Cardiac muscle cell (in vitro differentiated cells and primary cell): ENCODE data around the gene MACROD2. TPM values are rescaled to one million over a fixed set of nuclear protein-coding genes. Genes with fewer than 3 reads are reported as not detected.

Source experiments
- DNase-seq, 2 donors: peaks; one replicate each; pipeline versions ENCODE4 v3.0.0 to v3.0.0-alpha.2; 2010 to 2017; ENCODE audit warnings: low read depth in 1 of 2, low spot score in 1 of 2
- H3K27ac ChIP-seq: fragments of 200-600 bp; sonication (generic); 2 replicates; pipeline ENCODE4 v1.5.1; 2016
- H3K27me3 ChIP-seq: fragments of 200-600 bp; sonication (generic); 2 replicates; pipeline ENCODE4 v1.6.0; 2016; ENCODE audit warnings: control low read depth
- H3K36me3 ChIP-seq: fragments of 200-600 bp; sonication (generic); 2 replicates; pipeline ENCODE4 v1.5.1; 2016; ENCODE audit warnings: control low read depth
- H3K4me1 ChIP-seq: fragments of 200-600 bp; sonication (generic); 2 replicates; pipeline ENCODE4 v1.8.1; 2017; ENCODE audit warnings: low read depth, mild to moderate bottlenecking, mixed run types
- H3K4me3 ChIP-seq: fragments of 200-600 bp; sonication (generic); 2 replicates; pipeline ENCODE4 v1.5.1; 2016; ENCODE audit warnings: mild to moderate bottlenecking
- H3K9me3 ChIP-seq: fragments of 200-600 bp; sonication (generic); 2 replicates; pipeline ENCODE4 v1.5.1; 2017; ENCODE audit warnings: low read depth, mild to moderate bottlenecking, control low read depth
- polyA plus RNA-seq: library from polyadenylated mRNA; unstranded; fragments of >200 nt; fragmentation: Nextera tagmentation; extraction: Ambion mirVana; gene quantifications from 2 replicates; pipeline ENCODE4 v1.2.1, GENCODE V29; 2016
- total RNA-seq: library from RNA; depleted of rRNA; stranded (reverse); fragments of >200 nt; gene quantifications from 2 replicates; pipeline ENCODE4 v1.2.3, GENCODE V29; 2016
- TF ChIP-seq, protein P1 (sequence below): IDR thresholded peaks from 2 replicates; pipeline ENCODE4 v1.5.1; 2012; ENCODE audit warnings: low read depth, mild to moderate bottlenecking, low read length

MACROD2 gene
- total and polyA plus RNA-seq, 2 experiments from 2014 or later: 9.3 to 14.4 TPM

DNA sequence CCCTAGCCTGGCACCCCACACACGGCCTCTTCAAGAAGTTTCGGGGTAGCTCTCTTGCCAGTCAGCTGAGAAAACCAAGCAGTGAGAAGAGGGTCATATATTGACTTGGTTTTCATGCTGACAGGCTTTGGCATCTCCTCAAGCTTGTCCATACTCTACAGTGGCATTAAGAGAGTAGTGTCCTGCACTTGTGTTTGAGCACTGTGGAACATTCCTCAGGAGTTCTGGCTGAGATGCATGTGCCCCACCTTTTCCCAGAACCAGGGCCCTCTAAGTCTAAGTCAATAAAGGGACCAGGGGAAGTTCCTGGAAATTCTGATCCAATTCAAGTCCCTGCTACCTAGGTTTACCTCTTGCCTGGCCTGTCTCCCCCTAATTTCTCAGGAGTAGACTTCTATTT lies 886.2 kb downstream of the MACROD2 start:
- H3K4me1 ChIP-seq: no peaks in the 10 kb centered on the region
- no peak for DNase-seq
- TF ChIP-seq, protein P1, sequence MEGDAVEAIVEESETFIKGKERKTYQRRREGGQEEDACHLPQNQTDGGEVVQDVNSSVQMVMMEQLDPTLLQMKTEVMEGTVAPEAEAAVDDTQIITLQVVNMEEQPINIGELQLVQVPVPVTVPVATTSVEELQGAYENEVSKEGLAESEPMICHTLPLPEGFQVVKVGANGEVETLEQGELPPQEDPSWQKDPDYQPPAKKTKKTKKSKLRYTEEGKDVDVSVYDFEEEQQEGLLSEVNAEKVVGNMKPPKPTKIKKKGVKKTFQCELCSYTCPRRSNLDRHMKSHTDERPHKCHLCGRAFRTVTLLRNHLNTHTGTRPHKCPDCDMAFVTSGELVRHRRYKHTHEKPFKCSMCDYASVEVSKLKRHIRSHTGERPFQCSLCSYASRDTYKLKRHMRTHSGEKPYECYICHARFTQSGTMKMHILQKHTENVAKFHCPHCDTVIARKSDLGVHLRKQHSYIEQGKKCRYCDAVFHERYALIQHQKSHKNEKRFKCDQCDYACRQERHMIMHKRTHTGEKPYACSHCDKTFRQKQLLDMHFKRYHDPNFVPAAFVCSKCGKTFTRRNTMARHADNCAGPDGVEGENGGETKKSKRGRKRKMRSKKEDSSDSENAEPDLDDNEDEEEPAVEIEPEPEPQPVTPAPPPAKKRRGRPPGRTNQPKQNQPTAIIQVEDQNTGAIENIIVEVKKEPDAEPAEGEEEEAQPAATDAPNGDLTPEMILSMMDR: no peak
- no peak overlapping the region for H3K4me3 ChIP-seq
- no peaks in the 10 kb centered on the region for H3K36me3 ChIP-seq
- no peak overlapping the region for H3K27ac ChIP-seq
- no peaks in the 10 kb centered on the region for H3K27me3 ChIP-seq
- H3K9me3 ChIP-seq: no peaks in the 10 kb centered on the region

DNA sequence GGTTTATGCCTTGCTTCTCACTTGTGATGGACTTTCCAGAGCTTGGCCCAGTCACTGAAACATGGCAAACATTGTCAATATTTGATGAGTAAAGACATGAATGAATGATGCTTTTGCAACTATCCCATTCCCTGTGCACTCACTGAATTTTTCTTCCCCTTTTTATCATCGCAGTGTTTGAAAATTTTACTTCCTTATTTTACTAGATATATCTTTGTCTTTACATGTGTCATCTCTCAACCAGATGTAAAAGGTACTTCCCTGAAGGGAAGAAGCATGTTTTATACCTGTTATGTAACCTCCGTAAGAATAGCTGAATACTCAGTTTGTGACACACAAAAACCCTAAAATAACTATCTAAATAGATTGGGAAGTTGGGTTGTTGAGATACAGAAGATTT lies 886.8 kb downstream of the MACROD2 start:
- no peaks in the 10 kb centered on the region for H3K9me3 ChIP-seq
- DNase-seq: no peak
- no peaks in the 10 kb centered on the region for H3K27me3 ChIP-seq

DNA sequence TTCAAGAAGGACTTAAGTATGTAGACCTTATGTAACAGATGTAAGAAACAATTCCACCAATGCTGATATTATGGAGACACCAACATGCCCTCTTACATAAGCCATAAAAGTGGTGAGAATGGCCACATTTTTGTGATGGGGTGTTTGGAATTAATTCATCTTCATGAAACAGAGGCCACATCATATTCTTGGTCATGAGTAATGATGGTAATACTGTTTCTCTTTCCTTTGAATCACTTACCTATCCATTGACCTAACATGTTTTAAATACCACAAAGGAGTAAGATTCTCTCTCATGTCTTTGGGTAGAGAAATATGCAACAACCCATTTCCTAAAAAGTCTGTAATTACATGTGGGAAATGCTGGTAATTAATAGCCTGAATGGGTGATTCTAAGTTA lies 887.5 kb downstream of the MACROD2 start:
- no peaks in the 10 kb centered on the region for H3K9me3 ChIP-seq
- H3K4me3 ChIP-seq: no peak overlapping the region
- no peak for DNase-seq
- TF ChIP-seq, protein P1: no peak
- H3K4me1 ChIP-seq: no peaks in the 10 kb centered on the region
- no peak overlapping the region for H3K27ac ChIP-seq
- no peaks in the 10 kb centered on the region for H3K36me3 ChIP-seq
- H3K27me3 ChIP-seq: no peaks in the 10 kb centered on the region

More for the DNA sequence above, 886.8 kb downstream of the MACROD2 start:
- Histone ChIP-seq H3K36me3 (no peaks in the 10 kb centered on the region), H3K4me3 (no peak overlapping the region), H3K27ac (no peak overlapping the region), H3K4me1 (no peaks in the 10 kb centered on the region)
- TF ChIP-seq, protein P1: no peak

DNA sequence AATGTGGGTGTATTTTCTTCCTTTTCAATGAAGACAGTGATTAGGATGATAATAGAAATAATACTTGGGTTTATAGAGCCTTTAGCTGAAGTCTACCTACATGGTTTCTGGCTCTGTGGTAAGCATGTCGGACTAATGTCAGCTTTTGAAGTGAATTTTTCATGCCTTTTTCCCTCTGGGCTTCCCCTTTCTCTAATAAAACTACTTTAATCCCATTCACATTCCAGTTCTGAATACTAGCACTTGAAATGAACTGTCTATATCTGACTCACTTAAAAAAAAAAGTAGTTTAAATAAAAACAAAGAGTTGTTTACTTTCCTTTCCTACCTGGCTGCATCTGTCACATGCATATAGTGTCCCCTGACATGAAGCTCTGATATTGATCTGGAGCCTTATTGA lies 888.0 kb downstream of the MACROD2 start:
- no peaks in the 10 kb centered on the region for H3K9me3 ChIP-seq
- no peak overlapping the region for H3K27ac ChIP-seq
- H3K27me3 ChIP-seq: no peaks in the 10 kb centered on the region
- DNase-seq: no peak
- no peaks in the 10 kb centered on the region for H3K36me3 ChIP-seq
- H3K4me1 ChIP-seq: no peaks in the 10 kb centered on the region
- TF ChIP-seq, protein P1: no peak
- no peak overlapping the region for H3K4me3 ChIP-seq

DNA sequence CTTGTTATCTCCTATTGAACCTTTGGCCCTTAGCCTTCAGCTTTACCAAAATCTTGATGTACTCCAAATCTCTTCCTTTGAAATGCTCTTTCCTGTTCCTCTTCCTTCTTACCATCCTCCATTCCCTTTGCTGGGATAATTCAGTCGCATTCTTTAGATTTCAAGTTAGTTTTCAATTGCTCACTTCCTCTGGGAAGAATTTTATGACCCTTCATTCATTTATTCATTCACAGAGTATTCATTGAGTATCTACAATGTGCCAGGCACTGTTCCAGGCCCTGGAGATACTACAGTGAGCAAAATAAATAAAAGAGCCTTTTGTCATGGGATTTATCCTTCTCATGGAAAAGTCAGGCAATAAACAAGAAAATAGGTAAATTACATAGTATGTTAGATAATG lies 890.3 kb downstream of the MACROD2 start:
- Histone ChIP-seq H3K27me3 (no peaks in the 10 kb centered on the region), H3K4me3 (no peak overlapping the region), H3K4me1 (no peaks in the 10 kb centered on the region), H3K27ac (no peak overlapping the region), H3K36me3 (no peaks in the 10 kb centered on the region), H3K9me3 (no peaks in the 10 kb centered on the region)
- no peak for DNase-seq
- TF ChIP-seq, protein P1: no peak

DNA sequence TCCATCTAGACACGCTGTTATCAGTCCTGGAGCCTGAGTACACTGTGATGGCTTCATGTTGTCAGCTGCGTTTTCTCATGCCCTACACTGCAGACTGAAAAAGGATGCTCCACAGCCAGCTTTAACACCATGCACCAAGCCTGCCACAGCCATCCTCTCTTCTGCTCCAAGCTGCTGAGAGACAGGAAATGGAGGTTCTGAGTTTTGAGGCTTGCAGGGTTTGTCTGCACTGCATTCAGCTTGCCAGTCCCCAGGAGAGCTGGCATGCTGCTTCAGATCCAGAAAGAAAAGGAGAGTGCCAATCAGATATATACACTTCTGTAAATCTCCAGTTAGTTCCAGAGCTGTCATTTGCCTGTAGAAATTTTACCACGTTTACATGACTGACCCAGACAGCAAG lies 892.8 kb downstream of the MACROD2 start:
- TF ChIP-seq, protein P1: no peak

More for the DNA sequence above, 892.8 kb downstream of the MACROD2 start:
- no peaks in the 10 kb centered on the region for H3K4me1 ChIP-seq
- no peaks in the 10 kb centered on the region for H3K9me3 ChIP-seq
- no peak overlapping the region for H3K27ac ChIP-seq
- H3K27me3 ChIP-seq: no peaks in the 10 kb centered on the region
- no peak overlapping the region for H3K4me3 ChIP-seq
- no peaks in the 10 kb centered on the region for H3K36me3 ChIP-seq
- DNase-seq: no peak
